ENCODE results near the gene ZDBF2.
"Not testable (repeated sequence)": the region's sequence is repeated elsewhere in the genome, so short reads cannot be mapped to it uniquely, and the experiment has no call there.

Gene ZDBF2

DNA sequence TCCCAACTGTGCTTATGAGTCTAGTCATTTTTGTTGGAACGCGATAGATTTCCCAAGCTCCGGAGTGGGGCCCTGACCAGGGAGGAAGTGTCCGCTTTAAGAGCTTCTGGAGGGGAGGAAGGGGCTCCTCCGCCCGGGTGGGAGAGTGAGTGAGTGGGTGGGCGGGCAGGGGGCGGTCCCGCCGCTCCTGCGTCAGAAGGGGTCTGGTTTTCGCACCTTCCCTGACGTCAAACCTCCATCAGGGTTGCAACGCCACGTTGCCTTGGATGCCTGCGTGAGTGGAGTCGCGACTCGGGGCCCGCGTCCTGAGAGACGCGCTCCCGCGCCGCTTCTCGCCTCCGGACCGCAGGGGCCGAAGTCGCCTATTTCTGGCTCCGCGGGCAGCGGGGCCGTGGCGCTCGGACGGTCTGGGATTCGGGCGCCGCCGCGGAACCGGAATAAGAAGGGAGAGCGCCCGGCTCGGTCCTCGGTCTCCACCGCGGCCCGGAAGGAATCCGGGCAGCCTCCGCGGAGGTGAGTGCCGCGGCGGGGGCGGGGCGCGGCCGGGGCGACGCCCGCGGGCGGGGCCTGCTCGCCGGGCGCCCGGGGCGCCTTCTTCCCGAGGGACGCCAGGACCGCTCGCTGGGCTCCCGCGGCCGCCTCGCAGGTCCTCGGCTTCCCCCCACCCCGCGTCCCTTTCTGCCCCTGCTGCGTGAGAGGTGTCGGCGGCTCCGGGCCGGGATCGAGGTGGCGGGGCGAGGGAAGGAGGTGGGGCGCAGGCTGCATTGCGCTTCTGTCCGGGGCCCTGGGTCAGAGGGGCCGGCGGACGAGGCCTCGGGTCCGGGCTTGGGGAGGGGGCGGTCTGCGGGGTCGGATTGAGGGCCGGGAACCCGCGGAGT, at the start of gene ZDBF2:
ZDBF2 (plus strand) TSS at position 230 of the 878 bp plus-strand sequence. CDS start 7,187 bp downstream, outside the sequence.
- DNase-seq (ENCODE audit: low read depth, low spot score), result no peak

- no peak for DNase-seq (ENCODE audit: low read depth, low spot score)
Measured at GRCh38 chr2:206225435-206226232, 48.8 kb upstream of the ZDBF2 start.

GRCh38 chr2:206228636-206229035, 45.8 kb upstream of the ZDBF2 start:
- not testable (repeated sequence) for DNase-seq (ENCODE audit: low read depth, low spot score)

- no peak for DNase-seq (ENCODE audit: low read depth, low spot score)
Measured at GRCh38 chr2:206229642-206230041, 44.8 kb upstream of the ZDBF2 start.

DNA sequence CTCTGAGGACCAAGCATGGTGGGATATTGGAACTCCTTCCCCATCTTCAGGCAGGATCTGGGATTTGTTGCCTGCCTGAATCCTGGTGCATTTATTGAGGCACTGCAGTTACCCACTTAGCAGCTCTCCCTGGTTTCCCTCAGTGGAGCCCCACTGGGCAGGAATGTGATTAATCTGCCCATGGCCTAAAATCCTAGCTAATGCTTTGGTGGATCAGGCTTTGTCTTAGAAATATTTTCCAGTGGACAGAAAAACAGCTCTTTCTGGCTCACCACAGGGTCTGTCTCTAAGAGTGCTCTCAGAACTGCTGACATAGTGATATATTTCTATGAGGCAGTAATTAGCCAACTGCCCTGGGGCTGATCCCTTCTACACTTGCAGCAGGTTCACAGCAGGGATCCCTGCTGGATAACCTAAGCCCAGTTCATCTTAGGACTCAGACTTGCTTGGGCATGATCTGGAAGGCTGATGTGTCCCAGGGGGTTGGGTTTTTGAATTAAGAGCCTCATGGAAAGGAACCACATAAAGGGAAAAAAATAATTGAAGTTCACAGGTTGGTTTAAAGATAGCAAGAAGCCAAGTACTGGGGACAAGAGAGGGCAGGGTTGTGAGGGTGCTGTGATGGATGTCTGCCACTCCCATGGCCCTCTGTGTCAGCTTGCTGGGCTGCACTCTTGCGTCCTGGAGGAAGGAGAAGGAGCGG, 44.3 kb upstream of the ZDBF2 start:
- no peak for DNase-seq (ENCODE audit: low read depth, low spot score)

DNA sequence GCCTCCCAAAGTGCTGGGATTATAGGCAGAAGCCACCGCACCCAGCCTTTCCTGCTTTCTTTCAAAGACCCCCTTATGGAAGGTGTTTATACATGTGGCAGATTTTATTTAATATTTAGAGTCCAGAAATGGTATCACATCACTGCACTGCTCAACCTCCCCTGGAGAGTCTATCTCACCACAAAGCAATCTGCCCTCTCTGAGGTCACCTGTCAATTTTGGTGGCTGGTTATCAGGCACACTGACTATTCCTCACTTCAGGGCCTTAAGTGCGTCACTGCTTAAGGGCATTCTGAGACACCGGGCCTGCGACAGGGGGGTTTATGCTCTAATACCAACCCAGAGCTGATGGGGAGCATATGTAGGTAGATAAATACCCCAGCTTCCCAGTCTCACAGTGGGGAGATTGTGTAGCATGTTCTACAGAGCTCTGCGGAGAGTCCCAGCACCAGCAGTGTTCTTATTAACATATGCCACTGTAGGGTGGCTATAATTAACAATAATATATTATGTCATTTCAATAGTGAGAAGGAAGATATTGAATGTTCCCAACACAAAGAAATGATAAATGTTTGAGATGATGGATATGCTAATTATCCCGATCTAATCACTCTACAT, 42.7 kb upstream of the ZDBF2 start:
- DNase-seq (ENCODE audit: low read depth, low spot score), result no peak

DNA sequence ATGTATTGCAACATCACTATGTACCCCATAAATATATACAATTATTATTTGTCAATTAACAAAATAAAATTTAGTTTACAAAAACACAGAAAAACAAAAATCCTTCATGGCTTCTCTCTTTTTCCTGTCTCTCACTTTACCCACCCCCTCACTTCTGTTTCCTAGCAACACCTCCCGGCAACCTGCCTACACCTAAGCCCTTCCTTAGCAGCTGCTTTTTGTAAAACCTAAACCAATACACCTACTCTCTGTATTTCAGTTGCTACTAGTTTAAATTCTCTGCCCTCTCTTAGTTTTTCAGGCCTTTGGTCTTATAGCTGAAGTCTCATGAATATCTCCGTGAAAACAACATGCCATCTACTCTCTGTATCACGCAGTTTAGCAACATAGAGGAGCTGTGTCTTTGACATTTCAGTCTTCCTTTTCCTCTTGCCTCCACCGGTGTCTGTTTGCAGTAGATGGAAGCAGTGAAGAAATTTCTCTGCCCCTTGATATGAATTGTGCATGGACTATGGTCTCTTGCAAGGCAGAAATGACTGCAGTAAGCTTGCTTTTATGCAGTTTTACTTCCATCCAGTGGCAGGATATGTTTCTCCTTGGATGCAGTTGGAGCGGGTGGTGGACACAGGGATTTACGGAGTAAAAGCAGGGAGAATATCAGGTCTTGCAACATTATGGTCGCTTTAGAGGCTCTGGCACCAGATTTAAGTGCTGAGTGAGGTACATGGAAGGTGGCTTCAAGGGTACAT, 42.0 kb upstream of the ZDBF2 start:
- no peak for DNase-seq (ENCODE audit: low read depth, low spot score)

GRCh38 chr2:206239157-206239556, 35.3 kb upstream of the ZDBF2 start:
- no peak for DNase-seq (ENCODE audit: low read depth, low spot score)

GRCh38 chr2:206240327-206240726, 34.1 kb upstream of the ZDBF2 start:
- DNase-seq (ENCODE audit: low read depth, low spot score), result no peak

DNA sequence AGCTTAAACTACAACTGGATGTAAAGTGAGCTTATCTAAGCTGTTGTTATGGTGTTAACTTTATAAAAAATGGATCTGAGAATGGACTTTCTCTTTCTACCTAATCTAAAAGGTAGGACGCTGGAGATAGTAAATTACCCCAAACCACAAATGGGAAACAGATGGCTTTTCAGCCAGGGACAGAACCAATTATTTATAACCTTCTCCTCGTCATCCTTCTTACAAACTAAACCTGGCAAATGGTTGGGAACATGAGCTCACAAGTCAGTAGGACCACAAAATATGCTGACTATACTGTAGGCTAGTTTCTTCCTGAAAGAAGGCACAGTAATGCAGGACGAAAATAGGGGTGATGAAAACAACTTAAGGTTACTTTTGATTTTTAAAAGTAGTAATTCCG, 32.7 kb upstream of the ZDBF2 start:
- DNase-seq (ENCODE audit: low read depth, low spot score), result no peak

GRCh38 chr2:206245265-206245672, 29.2 kb upstream of the ZDBF2 start:
- no peak for DNase-seq (ENCODE audit: low read depth, low spot score)

GRCh38 chr2:206250041-206250897, 24.2 kb upstream of the ZDBF2 start:
- DNase-seq (ENCODE audit: low read depth, low spot score), result no peak

DNA sequence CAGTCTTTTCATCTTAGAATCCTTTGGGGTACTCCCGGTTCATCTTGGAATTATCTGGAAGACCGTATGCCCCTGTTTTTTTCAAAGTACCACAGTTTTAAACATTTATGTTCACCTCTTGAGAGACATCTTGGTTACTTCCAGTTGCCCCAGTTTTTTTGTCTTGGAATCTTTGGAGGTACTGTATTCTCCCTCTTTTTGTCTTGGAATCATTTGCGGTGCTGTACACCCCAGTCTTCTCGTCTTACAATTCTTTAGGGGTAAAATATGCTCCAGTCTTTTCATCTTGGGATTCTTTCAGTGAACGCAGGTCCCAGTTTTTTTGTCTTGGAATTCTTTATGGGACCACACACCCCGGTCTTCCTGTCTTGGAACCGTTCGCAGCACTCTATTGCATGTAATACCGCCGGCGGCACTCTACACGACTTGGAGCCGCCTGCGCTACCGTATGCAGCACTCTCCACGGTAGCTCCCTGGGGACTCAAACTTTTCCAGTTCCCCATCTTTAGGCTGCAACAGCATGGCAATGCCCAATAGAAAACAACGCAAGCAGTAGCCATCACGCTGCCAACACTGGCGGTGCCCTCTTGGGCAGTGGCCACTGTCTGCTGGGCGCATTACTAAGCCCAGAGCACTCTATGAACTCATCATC, 21.2 kb upstream of the ZDBF2 start:
- DNase-seq (ENCODE audit: low read depth, low spot score), result no peak

GRCh38 chr2:206253777-206254166, 20.7 kb upstream of the ZDBF2 start:
- no peak for DNase-seq (ENCODE audit: low read depth, low spot score)

GRCh38 chr2:206255003-206255402, 19.5 kb upstream of the ZDBF2 start:
- DNase-seq (ENCODE audit: low read depth, low spot score), result no peak

DNA sequence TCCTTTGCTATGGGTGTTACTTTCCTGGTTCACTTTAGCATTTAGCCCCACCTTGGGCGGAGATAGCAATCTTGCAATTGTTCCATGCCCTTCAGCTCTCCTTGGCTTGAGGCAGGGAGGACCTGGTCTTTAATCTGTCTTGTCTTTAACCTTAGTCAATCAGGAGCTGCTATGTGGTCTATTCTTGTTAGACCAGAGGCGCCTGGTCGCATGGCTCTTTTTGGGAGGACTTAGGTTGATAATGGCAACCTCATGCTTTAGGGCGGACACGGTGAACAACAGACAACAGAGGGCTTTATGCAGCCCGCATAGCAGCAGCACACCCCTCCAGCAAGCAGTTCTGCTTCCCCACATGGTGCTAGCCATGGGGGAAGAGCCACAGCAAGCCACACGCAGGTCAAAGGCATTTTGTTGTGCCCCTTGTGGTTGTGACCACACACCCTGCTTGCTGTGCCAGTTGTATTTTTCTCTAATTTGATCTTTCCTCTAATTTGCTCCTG, 17.7 kb upstream of the ZDBF2 start:
- DNase-seq (ENCODE audit: low read depth, low spot score), result no peak

DNA sequence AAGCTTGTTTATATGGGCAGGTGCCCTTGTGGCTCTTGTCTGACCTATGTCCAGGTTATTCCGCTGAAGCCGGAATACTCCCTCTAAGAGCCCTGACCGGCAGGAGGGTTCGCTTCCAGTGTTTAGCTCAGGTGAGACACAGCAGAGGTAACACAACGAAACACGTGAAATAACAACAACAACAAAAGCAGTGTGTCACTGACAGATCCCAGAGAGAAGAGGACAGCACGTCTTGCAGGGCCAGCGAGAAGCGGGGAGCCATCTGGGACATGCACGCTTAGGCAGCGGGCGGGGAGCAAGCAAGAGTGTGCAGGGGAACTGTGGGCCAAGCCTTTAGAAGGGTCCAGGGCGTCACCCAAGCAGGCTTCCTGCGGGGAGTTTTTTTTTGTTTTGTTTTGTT, 17.1 kb upstream of the ZDBF2 start:
- DNase-seq (ENCODE audit: low read depth, low spot score), result no peak

DNA sequence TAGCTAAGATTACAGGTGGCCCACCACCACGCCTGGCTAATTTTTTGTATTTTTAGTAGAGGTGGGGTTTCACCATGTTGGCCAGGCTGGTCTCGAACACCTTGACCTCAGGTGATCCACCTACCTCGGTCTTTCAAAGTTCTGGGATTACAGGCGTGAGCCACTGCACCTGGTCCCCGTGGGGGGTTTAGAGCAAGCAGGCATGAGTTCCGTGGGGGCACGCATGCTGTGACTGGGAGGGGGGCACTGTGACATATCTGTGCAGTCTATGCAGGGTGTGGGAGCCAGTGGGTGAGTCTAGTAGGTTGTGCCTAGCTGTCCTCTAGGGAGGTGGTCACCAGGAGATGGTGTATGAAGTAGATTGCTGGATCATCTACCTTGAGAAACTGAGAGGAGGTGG, 16.6 kb upstream of the ZDBF2 start:
- DNase-seq (ENCODE audit: low read depth, low spot score), result no peak

- DNase-seq (ENCODE audit: low read depth, low spot score), result not testable (repeated sequence)
Measured at GRCh38 chr2:206258615-206259014, 15.8 kb upstream of the ZDBF2 start.
